KMS-11 (cell line): ENCODE results near the gene MPZL1.

ENCODE experiments used
- H2AFZ ChIP-seq: fragments of 200-600 bp; sonication (generic); 2 replicates; pipeline ENCODE4 v1.6.1; 2016; ENCODE audit warnings: antibody characterized with exemption, mixed run types, low read depth
- H3K27ac ChIP-seq: fragments of 200-600 bp; sonication (generic); 2 replicates; pipeline ENCODE4 v1.6.1; 2016; ENCODE audit warnings: mild to moderate bottlenecking, mixed run types
- H3K27me3 ChIP-seq: fragments of 200-600 bp; sonication (generic); 2 replicates; pipeline ENCODE4 v1.6.1; 2017; ENCODE audit warnings: mild to moderate bottlenecking, low read depth, mixed run types, moderate library complexity; ENCODE audit not compliant: insufficient read depth
- H3K36me3 ChIP-seq: fragments of 200-600 bp; sonication (generic); 2 replicates; pipeline ENCODE4 v1.6.1; 2017; ENCODE audit warnings: mild to moderate bottlenecking, mixed run types; ENCODE audit not compliant: insufficient read depth
- H3K4me1 ChIP-seq: fragments of 200-600 bp; sonication (generic); 2 replicates; pipeline ENCODE4 v1.6.1; 2016; ENCODE audit warnings: mild to moderate bottlenecking, low read depth, mixed run types; ENCODE audit not compliant: poor library complexity, severe bottlenecking
- H3K4me2 ChIP-seq: fragments of 200-600 bp; sonication (generic); 2 replicates; pipeline ENCODE4 v1.7.0; 2016; ENCODE audit warnings: mild to moderate bottlenecking, mixed run types
- H3K4me3 ChIP-seq: fragments of 200-600 bp; sonication (generic); IDR thresholded peaks from 2 replicates; pipeline ENCODE4 v1.6.1; 2017; ENCODE audit warnings: low read depth, low read length, mixed read lengths; ENCODE audit not compliant: insufficient read depth
- H3K79me2 ChIP-seq: fragments of 200-600 bp; sonication (generic); 2 replicates; pipeline ENCODE4 v1.6.1; 2016; ENCODE audit warnings: low read depth, mixed run types; ENCODE audit not compliant: insufficient read depth
- H3K9ac ChIP-seq: fragments of 200-600 bp; sonication (generic); 2 replicates; pipeline ENCODE4 v1.6.1; 2016; ENCODE audit warnings: mild to moderate bottlenecking, mixed run types
- H4K20me1 ChIP-seq: fragments of 200-600 bp; sonication (generic); 2 replicates; pipeline ENCODE4 v1.6.1; 2016; ENCODE audit warnings: mild to moderate bottlenecking, mixed run types; ENCODE audit not compliant: insufficient read depth
- TF ChIP-seq, protein P1 (sequence below): fragments of 200-600 bp; sonication (generic); conservative IDR thresholded peaks from 2 replicates; pipeline ENCODE4 v1.6.1; 2017; ENCODE audit warnings: low read depth, mild to moderate bottlenecking, antibody characterized with exemption, low read length, moderate library complexity, mixed read lengths

MPZL1 gene

DNA sequence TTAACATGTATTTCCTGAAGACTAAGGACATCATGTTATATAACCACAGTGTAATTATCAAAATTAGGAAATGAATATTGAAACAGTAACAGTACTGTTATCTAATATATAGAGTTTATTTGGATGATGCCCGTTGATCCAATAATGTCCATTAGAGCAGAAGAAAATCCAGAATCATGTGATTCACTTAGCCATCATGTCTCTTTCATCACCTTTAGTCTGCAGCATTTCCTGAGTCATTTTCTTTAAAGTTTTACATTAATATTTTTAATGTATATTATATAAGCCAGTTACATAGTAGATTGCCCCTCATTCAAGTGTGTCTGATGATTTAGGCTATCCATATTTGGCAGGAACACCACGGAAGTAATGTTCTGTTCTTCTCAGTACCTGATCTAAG is 28.9 kb downstream of the MPZL1 start:
- Histone ChIP-seq H3K27me3 (no peaks in the 10 kb centered on the region), H3K27ac (no peak overlapping the region), H3K4me3 (no peak overlapping the region), H3K4me2 (no peak overlapping the region), H3K36me3 (no peaks in the 10 kb centered on the region), H2AFZ (no peak overlapping the region), H4K20me1 (no peaks in the 10 kb centered on the region), H3K4me1 (peaks cover 8% of the 10 kb centered on the region), H3K9ac (no peak overlapping the region), H3K79me2 (no peaks in the 10 kb centered on the region; the same call in 1 of the 2 replicates)
- TF ChIP-seq, protein P1, sequence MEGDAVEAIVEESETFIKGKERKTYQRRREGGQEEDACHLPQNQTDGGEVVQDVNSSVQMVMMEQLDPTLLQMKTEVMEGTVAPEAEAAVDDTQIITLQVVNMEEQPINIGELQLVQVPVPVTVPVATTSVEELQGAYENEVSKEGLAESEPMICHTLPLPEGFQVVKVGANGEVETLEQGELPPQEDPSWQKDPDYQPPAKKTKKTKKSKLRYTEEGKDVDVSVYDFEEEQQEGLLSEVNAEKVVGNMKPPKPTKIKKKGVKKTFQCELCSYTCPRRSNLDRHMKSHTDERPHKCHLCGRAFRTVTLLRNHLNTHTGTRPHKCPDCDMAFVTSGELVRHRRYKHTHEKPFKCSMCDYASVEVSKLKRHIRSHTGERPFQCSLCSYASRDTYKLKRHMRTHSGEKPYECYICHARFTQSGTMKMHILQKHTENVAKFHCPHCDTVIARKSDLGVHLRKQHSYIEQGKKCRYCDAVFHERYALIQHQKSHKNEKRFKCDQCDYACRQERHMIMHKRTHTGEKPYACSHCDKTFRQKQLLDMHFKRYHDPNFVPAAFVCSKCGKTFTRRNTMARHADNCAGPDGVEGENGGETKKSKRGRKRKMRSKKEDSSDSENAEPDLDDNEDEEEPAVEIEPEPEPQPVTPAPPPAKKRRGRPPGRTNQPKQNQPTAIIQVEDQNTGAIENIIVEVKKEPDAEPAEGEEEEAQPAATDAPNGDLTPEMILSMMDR: no peak

DNA sequence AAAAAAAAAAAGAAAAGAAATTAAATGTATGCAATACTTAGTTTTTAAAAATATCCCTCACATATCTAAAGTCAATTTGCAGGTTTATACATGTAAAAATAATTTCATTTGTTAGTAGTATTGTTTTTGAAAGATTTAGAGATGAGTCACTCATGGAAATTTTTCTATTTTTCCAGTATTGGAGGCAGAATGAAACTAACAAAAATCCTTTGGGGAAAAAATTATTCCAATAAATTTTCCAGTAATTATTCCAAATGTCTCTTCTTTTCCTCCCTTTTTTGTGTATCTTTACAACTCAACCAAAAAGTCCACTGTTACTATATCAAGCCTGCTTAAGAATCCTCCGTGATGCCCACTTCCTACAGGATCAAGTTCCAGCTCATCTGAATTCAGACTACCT is 29.9 kb downstream of the MPZL1 start:
- Histone ChIP-seq H2AFZ (no peak overlapping the region), H4K20me1 (no peaks in the 10 kb centered on the region), H3K9ac (no peak overlapping the region), H3K27me3 (no peaks in the 10 kb centered on the region), H3K4me2 (no peak overlapping the region), H3K79me2 (no peaks in the 10 kb centered on the region; the same call in 1 of the 2 replicates), H3K4me1 (peaks cover 8% of the 10 kb centered on the region), H3K4me3 (no peak overlapping the region), H3K36me3 (no peaks in the 10 kb centered on the region), H3K27ac (no peak overlapping the region)
- TF ChIP-seq, protein P1: no peak

DNA sequence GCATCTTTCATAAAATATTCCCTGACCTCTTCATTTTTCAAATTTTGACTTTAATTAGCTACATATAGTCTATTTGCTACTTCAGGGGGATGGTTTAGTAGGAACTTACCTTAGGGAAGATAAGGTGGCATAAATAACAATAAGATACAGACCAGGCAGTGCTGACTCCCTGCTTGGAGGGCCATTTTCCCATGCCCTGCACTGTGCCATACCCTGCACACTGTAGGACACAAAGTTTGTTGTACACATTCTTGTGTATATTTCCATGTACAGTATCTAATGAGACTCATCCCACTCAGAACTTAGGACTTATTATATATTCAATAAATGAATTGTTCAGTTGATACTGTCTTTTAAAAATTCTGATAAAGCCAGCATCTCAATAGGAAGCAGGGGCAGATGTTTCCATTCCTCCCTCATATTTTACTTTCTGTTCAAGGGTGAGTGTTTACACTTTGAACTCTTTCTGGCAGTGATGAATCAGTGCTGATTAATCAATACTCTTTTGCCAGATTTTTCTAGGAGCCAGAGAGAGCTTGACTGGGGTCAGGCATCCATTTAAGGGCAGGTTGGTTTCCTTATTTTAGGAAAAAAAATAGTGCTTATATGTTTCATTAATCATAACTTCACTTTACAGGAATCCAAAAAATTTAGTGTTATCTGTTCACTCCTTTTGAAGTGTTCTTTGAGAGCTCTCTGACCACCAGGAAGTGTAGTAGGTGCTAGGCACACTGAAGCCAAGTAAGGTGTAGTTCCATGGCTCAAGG is 30.6 kb downstream of the MPZL1 start:
- peaks cover 8% of the 10 kb centered on the region for H3K4me1 ChIP-seq
- no peak overlapping the region for H2AFZ ChIP-seq
- no peak overlapping the region for H3K9ac ChIP-seq
- H3K4me2 ChIP-seq: no peak overlapping the region
- no peaks in the 10 kb centered on the region for H3K27me3 ChIP-seq
- no peaks in the 10 kb centered on the region; the same call in 1 of the 2 replicates for H3K79me2 ChIP-seq
- no peaks in the 10 kb centered on the region for H4K20me1 ChIP-seq
- TF ChIP-seq, protein P1: no peak
- no peak overlapping the region for H3K27ac ChIP-seq
- no peak overlapping the region for H3K4me3 ChIP-seq
- no peaks in the 10 kb centered on the region for H3K36me3 ChIP-seq

DNA sequence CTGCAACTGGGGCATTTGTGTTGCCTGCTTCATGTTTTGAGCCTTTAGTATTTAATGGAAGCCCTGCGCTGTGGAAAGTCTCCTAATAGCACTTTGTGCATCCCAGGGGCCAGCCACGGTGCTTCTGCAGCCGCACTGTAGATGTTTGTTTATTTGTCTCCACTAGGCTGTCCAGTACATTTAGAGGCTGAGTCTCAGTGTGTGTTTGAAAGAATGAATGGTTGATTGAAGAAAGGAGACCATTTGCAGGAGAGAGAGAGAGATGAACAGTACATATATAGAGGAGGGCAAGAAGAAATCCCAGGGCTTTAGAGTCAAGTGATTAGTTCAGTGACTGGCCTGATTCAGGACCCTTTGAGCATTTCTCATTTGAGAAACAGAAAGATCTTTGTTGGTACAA is 33.9 kb downstream of the MPZL1 start:
- no peaks in the 10 kb centered on the region for H4K20me1 ChIP-seq
- TF ChIP-seq, protein P1: no peak
- no peak overlapping the region for H3K27ac ChIP-seq

More for the DNA sequence above, 33.9 kb downstream of the MPZL1 start:
- Histone ChIP-seq H3K4me3 (no peak overlapping the region), H3K36me3 (no peaks in the 10 kb centered on the region), H3K9ac (no peak overlapping the region), H2AFZ (no peak overlapping the region), H3K4me2 (no peak overlapping the region), H3K4me1 (peaks cover 8% of the 10 kb centered on the region), H3K79me2 (no peaks in the 10 kb centered on the region; the same call in 1 of the 2 replicates), H3K27me3 (no peaks in the 10 kb centered on the region)
